ENCODE data around the gene TBC1D10B.

TBC1D10B gene, protein sequence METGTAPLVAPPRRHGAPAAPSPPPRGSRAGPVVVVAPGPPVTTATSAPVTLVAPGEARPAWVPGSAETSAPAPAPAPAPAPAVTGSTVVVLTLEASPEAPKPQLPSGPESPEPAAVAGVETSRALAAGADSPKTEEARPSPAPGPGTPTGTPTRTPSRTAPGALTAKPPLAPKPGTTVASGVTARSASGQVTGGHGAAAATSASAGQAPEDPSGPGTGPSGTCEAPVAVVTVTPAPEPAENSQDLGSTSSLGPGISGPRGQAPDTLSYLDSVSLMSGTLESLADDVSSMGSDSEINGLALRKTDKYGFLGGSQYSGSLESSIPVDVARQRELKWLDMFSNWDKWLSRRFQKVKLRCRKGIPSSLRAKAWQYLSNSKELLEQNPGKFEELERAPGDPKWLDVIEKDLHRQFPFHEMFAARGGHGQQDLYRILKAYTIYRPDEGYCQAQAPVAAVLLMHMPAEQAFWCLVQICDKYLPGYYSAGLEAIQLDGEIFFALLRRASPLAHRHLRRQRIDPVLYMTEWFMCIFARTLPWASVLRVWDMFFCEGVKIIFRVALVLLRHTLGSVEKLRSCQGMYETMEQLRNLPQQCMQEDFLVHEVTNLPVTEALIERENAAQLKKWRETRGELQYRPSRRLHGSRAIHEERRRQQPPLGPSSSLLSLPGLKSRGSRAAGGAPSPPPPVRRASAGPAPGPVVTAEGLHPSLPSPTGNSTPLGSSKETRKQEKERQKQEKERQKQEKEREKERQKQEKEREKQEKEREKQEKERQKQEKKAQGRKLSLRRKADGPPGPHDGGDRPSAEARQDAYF

DNA sequence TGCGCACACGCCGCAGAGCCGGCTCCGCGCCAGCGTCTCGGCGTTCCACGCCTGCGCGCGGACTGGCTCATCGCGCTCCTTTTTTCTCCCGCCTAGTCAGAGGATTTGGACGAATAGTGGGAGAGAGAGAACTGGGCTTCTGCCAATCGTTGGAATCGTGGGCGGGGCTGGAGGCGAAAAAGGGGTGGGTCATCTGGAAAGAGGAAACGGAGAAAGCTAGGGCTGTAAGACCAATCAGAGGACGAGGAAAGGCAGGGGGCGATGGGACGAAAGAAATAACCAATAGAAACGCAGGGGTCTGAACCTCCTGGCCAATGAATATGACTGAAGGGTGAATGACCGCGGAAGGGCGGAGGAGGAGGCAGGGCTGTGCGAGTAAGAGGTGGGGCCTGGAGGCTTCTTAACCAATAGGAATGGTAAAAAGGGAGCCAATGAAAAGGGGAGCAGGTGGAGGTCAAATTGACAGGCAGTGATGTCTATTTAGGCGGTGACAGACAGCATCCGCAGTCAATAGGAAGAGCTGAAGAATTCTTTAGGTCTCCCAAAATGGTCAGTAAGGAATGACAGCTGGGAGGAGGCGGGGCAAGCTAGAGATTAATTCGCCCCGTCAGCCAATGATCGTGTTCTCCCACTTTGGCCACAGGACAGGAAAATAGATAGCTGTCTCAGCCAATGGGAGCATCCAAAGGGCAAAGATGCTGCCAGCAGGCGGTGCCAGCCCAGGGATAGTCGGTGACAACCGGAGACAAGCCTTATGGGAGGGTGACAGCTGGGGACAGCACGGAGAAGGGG, at the start of gene TBC1D10B:
TBC1D10B (minus strand) TSS at position 39 of the 792 bp plus-strand sequence. CDS start 311 bp downstream, outside the sequence.
- H3K27me3 ChIP-seq (ENCODE audit: low read depth, low read length): no peaks in the 10 kb centered on the region
- H3K36me3 ChIP-seq (ENCODE audit: control insufficient read depth in 1 of 2, insufficient read depth in 2 of 2, low read length in 2 of 2): peaks cover 0 to 3% of the 10 kb centered on the region in 2 donors
- peak within 1 kb of the TSS; percentile 90 for H3K27ac ChIP-seq (ENCODE audit: low read length)
- no peaks in the 10 kb centered on the region for H3K9me3 ChIP-seq (ENCODE audit: control insufficient read depth in 1 of 2, low read length in 2 of 2)
- peak within 1 kb of the TSS; percentile 74 to 94 for H3K4me3 ChIP-seq (ENCODE audit: low read depth in 1 of 2, low read length in 2 of 2)
- peaks cover 13 to 36% of the 10 kb centered on the region in 2 donors for H3K4me1 ChIP-seq (ENCODE audit: control insufficient read depth in 1 of 2, insufficient read depth in 2 of 2, low read length in 2 of 2)

DNA sequence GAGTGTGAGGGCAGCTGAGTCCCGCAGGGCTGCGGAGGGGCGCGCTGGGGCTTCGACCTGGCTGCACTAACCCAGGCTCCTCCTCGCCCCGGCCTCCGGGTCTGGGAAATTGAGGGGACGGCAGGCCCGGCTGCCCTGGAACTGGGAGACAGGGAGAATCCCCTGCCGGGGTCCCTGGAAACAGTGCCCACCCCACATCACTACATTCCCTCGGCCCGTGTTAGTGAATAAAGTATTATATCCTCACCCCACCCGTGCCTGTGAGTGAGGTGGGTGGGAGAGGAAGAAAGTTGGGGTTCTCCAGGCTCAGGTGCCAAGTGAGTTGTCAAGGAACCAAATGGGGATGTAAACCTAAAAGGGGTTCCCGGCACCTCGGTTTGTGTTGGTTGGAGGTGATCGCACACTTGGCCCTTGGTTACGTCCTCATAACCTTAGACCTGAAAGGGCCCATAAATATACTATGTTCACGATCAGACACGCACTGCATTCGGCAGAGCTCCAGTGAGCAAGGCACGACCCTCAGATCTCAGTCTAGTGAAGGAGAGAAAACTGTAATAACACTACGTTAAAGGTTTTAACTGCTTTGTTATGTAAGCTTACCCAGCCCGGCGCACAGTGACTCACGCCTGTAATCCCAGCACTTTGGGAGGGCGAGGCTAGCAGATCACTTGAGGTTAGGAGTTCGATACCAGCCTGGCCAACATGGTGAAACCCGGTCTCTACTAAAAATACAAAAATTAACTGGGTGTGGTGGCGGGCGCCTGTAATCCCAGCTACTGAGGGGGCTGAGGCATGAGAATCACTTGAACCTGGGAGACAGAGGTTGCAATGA, 48.3 kb upstream of the TBC1D10B start:
- H3K27me3 ChIP-seq (ENCODE audit: low read depth, low read length): no peaks in the 10 kb centered on the region
- no peaks in the 10 kb centered on the region for H3K9me3 ChIP-seq (ENCODE audit: control insufficient read depth in 1 of 2, low read length in 2 of 2)
- peaks cover 0 to 5% of the 10 kb centered on the region in 2 donors for H3K4me1 ChIP-seq (ENCODE audit: control insufficient read depth in 1 of 2, insufficient read depth in 2 of 2, low read length in 2 of 2)
- H3K4me3 ChIP-seq (ENCODE audit: low read depth in 1 of 2, low read length in 2 of 2): peak overlapping the region; percentile 7 to 77
- H3K36me3 ChIP-seq (ENCODE audit: control insufficient read depth in 1 of 2, insufficient read depth in 2 of 2, low read length in 2 of 2): peaks cover 4 to 14% of the 10 kb centered on the region in 2 donors
- no peak overlapping the region for H3K27ac ChIP-seq (ENCODE audit: low read length)

GRCh38 chr16:30417529-30418349, 47.4 kb upstream of the TBC1D10B start:
- Histone ChIP-seq H3K27ac (ENCODE audit: low read length) (no peak overlapping the region), H3K36me3 (ENCODE audit: control insufficient read depth in 1 of 2, insufficient read depth in 2 of 2, low read length in 2 of 2) (peaks cover 0 to 11% of the 10 kb centered on the region in 2 donors), H3K27me3 (ENCODE audit: low read depth, low read length) (no peaks in the 10 kb centered on the region), H3K4me3 (ENCODE audit: low read depth in 1 of 2, low read length in 2 of 2) (peak overlapping the region; percentile 37 to 77), H3K9me3 (ENCODE audit: control insufficient read depth in 1 of 2, low read length in 2 of 2) (no peaks in the 10 kb centered on the region), H3K4me1 (ENCODE audit: control insufficient read depth in 1 of 2, insufficient read depth in 2 of 2, low read length in 2 of 2) (peaks cover 0 to 5% of the 10 kb centered on the region in 2 donors)

DNA sequence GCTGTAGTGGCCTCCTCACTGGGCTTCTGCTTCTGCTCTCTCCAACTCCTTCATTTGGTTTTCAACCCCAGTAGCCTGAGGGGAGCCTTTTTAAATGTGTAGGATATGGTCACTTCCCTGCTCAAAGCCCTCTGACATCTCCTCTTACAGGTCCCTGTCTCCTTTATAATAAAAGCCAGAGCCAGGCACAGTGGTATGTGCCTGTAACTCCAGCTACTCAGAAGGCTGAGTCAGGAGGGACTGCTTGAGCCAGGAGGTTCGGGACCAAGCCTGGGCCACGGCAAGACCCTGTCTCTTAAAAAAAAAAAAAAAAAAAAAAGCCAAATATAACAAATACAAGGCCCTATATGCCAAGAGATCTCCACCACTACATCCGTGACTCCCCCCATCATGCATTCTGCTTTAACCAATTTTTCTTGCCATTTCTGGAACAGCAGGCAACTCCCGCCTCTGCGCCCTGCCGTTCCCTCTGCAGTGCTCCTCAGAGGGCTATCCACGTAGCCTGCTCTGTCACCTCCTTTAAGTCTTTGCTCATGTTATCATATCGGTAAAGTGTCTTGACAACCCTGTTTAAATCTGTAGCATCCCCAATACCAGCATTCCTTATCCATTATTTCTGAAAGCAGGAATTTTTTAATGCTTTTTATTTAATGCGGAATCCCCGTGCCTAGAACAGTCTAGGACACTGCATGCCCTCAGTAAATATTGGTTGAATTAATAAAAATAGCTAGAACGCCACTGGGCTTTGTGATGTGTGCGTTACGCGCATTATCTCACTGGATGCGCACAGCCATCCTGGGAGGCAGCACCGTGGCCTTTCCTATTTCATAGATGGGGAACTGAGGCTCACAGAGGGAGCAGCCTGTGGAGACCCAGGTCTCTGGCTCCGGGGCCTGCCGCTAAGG, 46.6 kb upstream of the TBC1D10B start:
- H3K4me1 ChIP-seq (ENCODE audit: control insufficient read depth in 1 of 2, insufficient read depth in 2 of 2, low read length in 2 of 2): peaks cover 0 to 5% of the 10 kb centered on the region in 2 donors
- H3K9me3 ChIP-seq (ENCODE audit: control insufficient read depth in 1 of 2, low read length in 2 of 2): no peaks in the 10 kb centered on the region
- H3K27me3 ChIP-seq (ENCODE audit: low read depth, low read length): no peaks in the 10 kb centered on the region
- peak overlapping the region; percentile 37 to 77 for H3K4me3 ChIP-seq (ENCODE audit: low read depth in 1 of 2, low read length in 2 of 2)
- H3K36me3 ChIP-seq (ENCODE audit: control insufficient read depth in 1 of 2, insufficient read depth in 2 of 2, low read length in 2 of 2): peaks cover under 1 to 13% of the 10 kb centered on the region in 2 donors
- H3K27ac ChIP-seq (ENCODE audit: low read length): no peak overlapping the region

GRCh38 chr16:30416047-30416603, 45.8 kb upstream of the TBC1D10B start:
- no peak overlapping the region for H3K27ac ChIP-seq (ENCODE audit: low read length)
- H3K27me3 ChIP-seq (ENCODE audit: low read depth, low read length): no peaks in the 10 kb centered on the region
- H3K4me1 ChIP-seq (ENCODE audit: control insufficient read depth in 1 of 2, insufficient read depth in 2 of 2, low read length in 2 of 2): peaks cover 0 to 5% of the 10 kb centered on the region in 2 donors
- H3K4me3 ChIP-seq (ENCODE audit: low read depth in 1 of 2, low read length in 2 of 2): no peak overlapping the region
- H3K36me3 ChIP-seq (ENCODE audit: control insufficient read depth in 1 of 2, insufficient read depth in 2 of 2, low read length in 2 of 2): peaks cover 8 to 20% of the 10 kb centered on the region in 2 donors
- no peaks in the 10 kb centered on the region for H3K9me3 ChIP-seq (ENCODE audit: control insufficient read depth in 1 of 2, low read length in 2 of 2)

- Histone ChIP-seq H3K9me3 (ENCODE audit: control insufficient read depth in 1 of 2, low read length in 2 of 2) (no peaks in the 10 kb centered on the region), H3K4me3 (ENCODE audit: low read depth in 1 of 2, low read length in 2 of 2) (no peak overlapping the region), H3K36me3 (ENCODE audit: control insufficient read depth in 1 of 2, insufficient read depth in 2 of 2, low read length in 2 of 2) (peaks cover 9 to 14% of the 10 kb centered on the region in 2 donors)
These were observed 43.9 kb upstream of the TBC1D10B start for GRCh38 chr16:30414159-30414558.

GRCh38 chr16:30413112-30413806, 43.0 kb upstream of the TBC1D10B start:
- Histone ChIP-seq H3K27me3 (ENCODE audit: low read depth, low read length) (no peaks in the 10 kb centered on the region), H3K27ac (ENCODE audit: low read length) (no peak overlapping the region), H3K36me3 (ENCODE audit: control insufficient read depth in 1 of 2, insufficient read depth in 2 of 2, low read length in 2 of 2) (peaks cover 9 to 14% of the 10 kb centered on the region in 2 donors), H3K4me3 (ENCODE audit: low read depth in 1 of 2, low read length in 2 of 2) (no peak overlapping the region), H3K4me1 (ENCODE audit: control insufficient read depth in 1 of 2, insufficient read depth in 2 of 2, low read length in 2 of 2) (peaks cover 10 to 19% of the 10 kb centered on the region in 2 donors), H3K9me3 (ENCODE audit: control insufficient read depth in 1 of 2, low read length in 2 of 2) (no peaks in the 10 kb centered on the region)

More at GRCh38 chr16:30414159-30414558, 43.9 kb upstream of the TBC1D10B start:
- H3K27ac ChIP-seq (ENCODE audit: low read length): no peak overlapping the region
- H3K27me3 ChIP-seq (ENCODE audit: low read depth, low read length): no peaks in the 10 kb centered on the region
- H3K4me1 ChIP-seq (ENCODE audit: control insufficient read depth in 1 of 2, insufficient read depth in 2 of 2, low read length in 2 of 2): peaks cover 7 to 13% of the 10 kb centered on the region in 2 donors

GRCh38 chr16:30409125-30410060, 39.1 kb upstream of the TBC1D10B start:
- Histone ChIP-seq H3K4me3 (ENCODE audit: low read depth in 1 of 2, low read length in 2 of 2) (no peak overlapping the region), H3K4me1 (ENCODE audit: control insufficient read depth in 1 of 2, insufficient read depth in 2 of 2, low read length in 2 of 2) (peaks cover 14 to 20% of the 10 kb centered on the region in 2 donors), H3K9me3 (ENCODE audit: control insufficient read depth in 1 of 2, low read length in 2 of 2) (no peaks in the 10 kb centered on the region), H3K27ac (ENCODE audit: low read length) (no peak overlapping the region), H3K36me3 (ENCODE audit: control insufficient read depth in 1 of 2, insufficient read depth in 2 of 2, low read length in 2 of 2) (peaks cover 9 to 13% of the 10 kb centered on the region in 2 donors), H3K27me3 (ENCODE audit: low read depth, low read length) (no peaks in the 10 kb centered on the region)
